Measurements from ENCODE around the gene MAGI2. TPM values are rescaled to one million over a fixed set of nuclear protein-coding genes. Genes with fewer than 3 reads are reported as not detected.

MAGI2 gene
- total RNA-seq, 1 donor from 2014 or later: 3.6 TPM

GRCh38 chr7:77982926-77983550 is 1470.4 kb downstream of the MAGI2 start:
- ATAC-seq (no peak), DNase-seq (no peak)
- intact Hi-C loops (cut with micrococcal nuclease): no loop called here

- intact Hi-C loops (cut with micrococcal nuclease): no loop called here
- no peak for ATAC-seq
Measured at GRCh38 chr7:77980087-77980713, 1473.3 kb downstream of the MAGI2 start.

GRCh38 chr7:77979219-77979618 is 1474.2 kb downstream of the MAGI2 start:
- no peak for ATAC-seq
- intact Hi-C loops (cut with micrococcal nuclease): no loop called here
- DNase-seq: no peak

More at GRCh38 chr7:77980087-77980713, 1473.3 kb downstream of the MAGI2 start:
- DNase-seq: no peak

GRCh38 chr7:77975672-77976480 is 1477.6 kb downstream of the MAGI2 start:
- ATAC-seq (no peak), DNase-seq (no peak)
- intact Hi-C loops (cut with micrococcal nuclease): no loop called here

- DNase-seq (no peak), ATAC-seq (no peak)
- intact Hi-C loops (cut with micrococcal nuclease): no loop called here
Measured at GRCh38 chr7:77971726-77972125, 1481.7 kb downstream of the MAGI2 start.

- DNase-seq: no peak
- no peak for ATAC-seq
- intact Hi-C loops (cut with micrococcal nuclease): no loop called here
Measured at GRCh38 chr7:77967429-77967828, 1486.0 kb downstream of the MAGI2 start.

Measured in left ventricle myocardium superior (tissue), 1 donor.